ENCODE results near the gene MORN4. TPM values are rescaled to one million over a fixed set of nuclear protein-coding genes. Genes with fewer than 3 reads are reported as not detected.

Gene MORN4
- total RNA-seq, 1 experiment from 2014 or later = 11.9 TPM

GRCh38 chr10:97583476-97583875, 49.8 kb downstream of the MORN4 start:
- no peak overlapping the region for H3K56ac ChIP-seq (ENCODE audit: insufficient read length, low read depth, low read length)
- no peak overlapping the region for H3K27ac Mint-ChIP-seq
- no peak overlapping the region for H3K4me2 ChIP-seq (ENCODE audit: insufficient read depth, insufficient read length, low read length)
- H3K9me3 ChIP-seq (ENCODE audit: control insufficient read depth, low read depth, low read length) = no peaks in the 10 kb centered on the region
- no peak overlapping the region for H2BK20ac ChIP-seq (ENCODE audit: low read depth, low read length, poor library complexity, severe bottlenecking)
- H4K5ac ChIP-seq (ENCODE audit: insufficient read length, low read depth, low read length) = no peak overlapping the region
- H2BK12ac ChIP-seq (ENCODE audit: insufficient read length, low read depth, low read length) = no peak overlapping the region
- no peaks in the 10 kb centered on the region for H3K36me3 Mint-ChIP-seq (ENCODE audit: insufficient read depth in 1 of 3, low read depth in 3 of 3)
- H3K4ac ChIP-seq (ENCODE audit: low read depth, low read length) = no peak overlapping the region
- no peak overlapping the region for H2AFZ ChIP-seq (ENCODE audit: low read length)
- no peak overlapping the region for H3T11ph ChIP-seq (ENCODE audit: low read length)
- no peaks in the 10 kb centered on the region for H3K79me2 ChIP-seq (ENCODE audit: insufficient read depth, low read length)
- no peaks in the 10 kb centered on the region for H4K20me1 ChIP-seq (ENCODE audit: control insufficient read depth, insufficient read depth, insufficient read length)
- no peaks in the 10 kb centered on the region for H3K4me1 ChIP-seq (ENCODE audit: insufficient read depth, low read length)
- H3K4me3 Mint-ChIP-seq = no peak overlapping the region
- H4K91ac ChIP-seq (ENCODE audit: insufficient read length, low read depth, low read length) = no peak overlapping the region
- no peaks in the 10 kb centered on the region for H3K27me3 ChIP-seq (ENCODE audit: insufficient read depth, low read length)
- no peak overlapping the region for H4K8ac ChIP-seq (replicated peaks; ENCODE audit: insufficient read length, low read depth, low read length)
- no peak for DNase-seq
- H2AK5ac ChIP-seq (ENCODE audit: insufficient read length, low read length) = no peak overlapping the region
- no peaks in the 10 kb centered on the region for H3K9me3 Mint-ChIP-seq
- H3K14ac ChIP-seq (ENCODE audit: insufficient read depth, low read length) = no peak overlapping the region
- no peaks in the 10 kb centered on the region for H3K23me2 ChIP-seq (ENCODE audit: insufficient read length, low read depth, low read length, poor library complexity, severe bottlenecking)
- no peak overlapping the region for H3K27ac ChIP-seq (ENCODE audit: insufficient read length, low read depth, low read length)
- no peak overlapping the region for H2BK5ac ChIP-seq (ENCODE audit: insufficient read length, low read length)
- WGBS (ENCODE audit: extremely low coverage, insufficient read length, low lambda C conversion rate) = no CpG with 5 or more reads among the region's 13 CpGs
- TF ChIP-seq CTCF (conservative IDR thresholded peaks at IDR 0.05) = no peak
- no peak overlapping the region for H3K23ac ChIP-seq (ENCODE audit: insufficient read length, low read depth, low read length)
- no peak overlapping the region for H2BK120ac ChIP-seq (ENCODE audit: low read depth, low read length, poor library complexity, severe bottlenecking)
- no peak overlapping the region for H2BK15ac ChIP-seq (ENCODE audit: low read depth, low read length)
- H3K27me3 Mint-ChIP-seq (ENCODE audit: low read depth) = peaks cover 2% of the 10 kb centered on the region; the same call in 1 of the 2 replicates
- no peaks in the 10 kb centered on the region for H3K79me1 ChIP-seq (ENCODE audit: insufficient read depth, low read depth, low read length, poor library complexity, severe bottlenecking)
- H3K18ac ChIP-seq (ENCODE audit: insufficient read length, low read depth, low read length) = no peak overlapping the region
- no peak overlapping the region for H3K9ac ChIP-seq (ENCODE audit: extremely low read depth, insufficient read length, low read length)
- peaks cover 3 to 13% of the 10 kb centered on the region in 2 experiments; a peak in 3 of 4 replicates for H3K4me1 Mint-ChIP-seq

All from H9 (cell line).